ENCODE data around the gene MOV10L1.
A peak's percentile ranks its signal among the peaks of the same experiment; 100 is the strongest.

MOV10L1 gene

GRCh38 chr22:50175921-50176849 is 86.4 kb downstream of the MOV10L1 start:
- no peak for DNase-seq (ENCODE audit: low read depth, low spot score)

GRCh38 chr22:50176850-50177536 is 87.2 kb downstream of the MOV10L1 start:
- DNase-seq (ENCODE audit: low read depth, low spot score) = no peak

- DNase-seq (ENCODE audit: low read depth, low spot score) = no peak
Observed at GRCh38 chr22:50177537-50178470, 88.0 kb downstream of the MOV10L1 start.

- DNase-seq (ENCODE audit: low read depth, low spot score) = no peak
Observed at GRCh38 chr22:50178471-50178864, 88.7 kb downstream of the MOV10L1 start.

- DNase-seq (ENCODE audit: low read depth, low spot score) = no peak
Observed at GRCh38 chr22:50178871-50179869, 89.4 kb downstream of the MOV10L1 start.

- no peak for DNase-seq (ENCODE audit: low read depth, low spot score)
Observed at GRCh38 chr22:50179937-50180726, 90.3 kb downstream of the MOV10L1 start.

GRCh38 chr22:50180727-50181521 is 91.1 kb downstream of the MOV10L1 start:
- no peak for DNase-seq (ENCODE audit: low read depth, low spot score)

GRCh38 chr22:50182176-50183081 is 92.6 kb downstream of the MOV10L1 start:
- DNase-seq (ENCODE audit: low read depth, low spot score) = no peak

GRCh38 chr22:50183141-50183971 is 93.5 kb downstream of the MOV10L1 start:
- no peak for DNase-seq (ENCODE audit: low read depth, low spot score)

- no peak for DNase-seq (ENCODE audit: low read depth, low spot score)
Observed at GRCh38 chr22:50184004-50184901, 94.4 kb downstream of the MOV10L1 start.

GRCh38 chr22:50184902-50185374 is 95.1 kb downstream of the MOV10L1 start:
- DNase-seq (ENCODE audit: low read depth, low spot score) = no peak

- peak; percentile 50 for DNase-seq (ENCODE audit: low read depth, low spot score)
Observed at GRCh38 chr22:50185375-50186087, 95.7 kb downstream of the MOV10L1 start, which contains the start of gene TRABD. TRABD (plus strand) TSS chr22:50185913; CDS start chr22:50193061, 7,148 bp downstream.

GRCh38 chr22:50186181-50186714 is 96.4 kb downstream of the MOV10L1 start:
- no peak for DNase-seq (ENCODE audit: low read depth, low spot score)

- no peak for DNase-seq (ENCODE audit: low read depth, low spot score)
Observed at GRCh38 chr22:50186761-50187523, 97.1 kb downstream of the MOV10L1 start.

Data from smooth muscle cell of the brain vasculature (primary cell).